GM12891 (cell line): Measurements from ENCODE around the gene NT5C1A.
A peak's percentile ranks its signal among the peaks of the same experiment; 100 is the strongest.

ENCODE experiments used
- DNase-seq: peaks from one replicate; pipeline ENCODE4 v3.0.0; 2011; ENCODE audit warnings: low spot score; ENCODE audit not compliant: insufficient read length
- FAIRE-seq: peaks from 2 replicates; lab custom pipeline; 2011; peaks lifted over from hg19 to GRCh38; lab: Jason Lieb, UNC
- PAX5 ChIP-seq: IDR thresholded peaks from 2 replicates; pipeline ENCODE4 v1.6.1; 2011; ENCODE audit warnings: low read length, moderate library complexity, mild to moderate bottlenecking; ENCODE audit not compliant: insufficient read depth, severe bottlenecking
- POLR2A ChIP-seq: IDR thresholded peaks from 2 replicates; pipeline ENCODE4 v1.6.1; 2011; ENCODE audit warnings: low read depth, low read length, control low read depth
- POLR2AphosphoS5 ChIP-seq: IDR thresholded peaks from 2 replicates; pipeline ENCODE4 v1.6.1; 2011; ENCODE audit warnings: low read depth, low read length, control low read depth
- POU2F2 ChIP-seq: IDR thresholded peaks from 2 replicates; pipeline ENCODE4 v1.6.1; 2011; ENCODE audit warnings: low read depth, mild to moderate bottlenecking, control low read depth, low read length, moderate library complexity
- SPI1 ChIP-seq: IDR thresholded peaks from 2 replicates; pipeline ENCODE4 v1.6.1; 2011; ENCODE audit warnings: low read depth, low read length, control low read depth
- TAF1 ChIP-seq: IDR thresholded peaks from 2 replicates; pipeline ENCODE4 v1.6.1; 2011; ENCODE audit warnings: low read depth, low read length, control low read depth

The NT5C1A gene

DNA sequence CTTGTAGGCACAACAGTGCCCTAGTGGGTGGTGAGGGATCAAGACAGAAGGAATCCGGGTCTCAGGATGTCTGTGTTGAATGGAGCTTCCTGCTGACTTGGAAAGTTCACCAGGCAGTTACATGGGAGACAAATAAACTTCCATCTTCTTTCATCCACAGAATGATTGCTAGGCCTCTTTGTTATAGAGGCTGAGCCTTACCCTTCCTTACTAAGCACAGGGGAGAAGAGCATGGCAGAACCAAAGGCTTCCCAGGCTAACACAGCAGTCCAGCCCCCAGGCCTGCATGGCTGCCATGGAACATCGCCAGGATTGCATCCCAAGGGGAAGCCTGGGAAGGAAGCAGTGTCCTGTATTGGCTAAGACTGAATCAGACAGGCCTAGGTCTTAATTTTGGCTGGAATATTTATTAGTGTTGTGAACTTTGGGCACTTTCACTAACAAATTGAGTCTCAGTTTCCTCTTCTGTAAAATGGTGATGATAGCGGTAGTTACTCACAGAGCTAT is 51.2 kb downstream of the NT5C1A start:
- TF ChIP-seq SPI1 (no peak), POLR2AphosphoS5 (no peak), PAX5 (no peak), TAF1 (no peak), POU2F2 (no peak), POLR2A (no peak)
- no peak for FAIRE-seq
- DNase-seq: no peak

DNA sequence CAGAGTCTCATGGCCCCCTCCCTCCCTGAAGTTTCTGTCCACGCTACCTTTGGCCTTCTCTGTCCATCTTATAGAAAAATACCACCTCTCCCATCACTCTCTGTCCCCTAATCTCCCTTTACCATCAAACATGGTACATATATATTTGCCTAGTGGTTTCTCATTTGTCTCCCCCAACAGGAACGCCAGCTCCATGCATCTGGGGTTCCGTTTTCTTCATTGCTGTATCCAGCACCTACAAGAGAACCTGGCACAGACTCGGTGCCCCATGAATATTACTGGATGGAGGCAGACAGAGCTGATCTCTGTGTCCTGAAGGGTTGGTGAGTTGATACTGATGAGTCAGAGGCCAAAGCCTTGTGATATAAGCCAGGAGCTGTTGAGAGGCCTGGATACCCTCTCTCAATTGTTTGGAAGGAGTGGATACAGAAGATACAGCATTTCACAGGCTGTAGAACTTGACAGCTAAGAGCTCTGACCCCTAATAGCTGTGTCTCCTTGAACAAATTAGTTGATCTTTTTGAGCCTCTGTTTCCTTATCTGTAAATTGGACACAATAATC is 54.3 kb downstream of the NT5C1A start:
- FAIRE-seq (no peak), DNase-seq (no peak)
- no peak for TF ChIP-seq SPI1
- TF ChIP-seq TAF1: no peak
- no peak for TF ChIP-seq POLR2AphosphoS5
- no peak for TF ChIP-seq PAX5
- TF ChIP-seq POU2F2: no peak
- TF ChIP-seq POLR2A: no peak

DNA sequence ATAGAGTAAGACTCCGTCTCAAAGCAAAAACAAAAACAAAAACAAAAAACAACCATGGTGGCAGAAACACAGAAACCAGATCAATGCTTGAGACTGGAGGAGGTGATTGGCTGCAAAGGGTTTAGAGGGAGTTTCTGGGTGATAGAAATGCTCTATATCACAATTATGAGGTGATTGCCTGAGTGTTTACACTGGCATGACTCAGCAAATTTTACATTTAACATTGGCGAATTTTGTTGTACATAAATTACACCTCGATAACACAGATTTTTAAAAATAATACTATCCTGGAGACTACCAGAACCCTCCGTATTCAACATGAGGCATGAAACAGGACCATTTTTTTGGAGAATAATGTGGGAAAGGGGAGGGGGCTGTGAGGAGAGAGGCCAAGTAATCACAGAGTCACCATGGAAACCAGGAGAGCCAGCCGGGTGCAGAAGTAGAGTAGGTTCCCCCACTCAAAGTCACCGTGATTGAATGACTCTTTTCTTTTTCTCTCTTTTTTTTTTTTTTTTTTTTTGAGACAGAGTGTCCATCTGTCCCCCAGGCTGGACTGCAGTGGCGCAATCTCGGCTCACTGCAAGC is 56.7 kb downstream of the NT5C1A start:
- TF ChIP-seq POLR2AphosphoS5 (no peak), TAF1 (no peak), POU2F2 (no peak), SPI1 (no peak), PAX5 (no peak), POLR2A (no peak)
- FAIRE-seq (no peak), DNase-seq (no peak)

GRCh38 chr1:39614488-39614887 is 57.4 kb downstream of the NT5C1A start:
- DNase-seq (no peak), FAIRE-seq (no peak)
- no peak for TF ChIP-seq POLR2A
- TF ChIP-seq PAX5: no peak
- TF ChIP-seq TAF1: no peak
- no peak for TF ChIP-seq SPI1
- TF ChIP-seq POU2F2: no peak
- TF ChIP-seq POLR2AphosphoS5: no peak

DNA sequence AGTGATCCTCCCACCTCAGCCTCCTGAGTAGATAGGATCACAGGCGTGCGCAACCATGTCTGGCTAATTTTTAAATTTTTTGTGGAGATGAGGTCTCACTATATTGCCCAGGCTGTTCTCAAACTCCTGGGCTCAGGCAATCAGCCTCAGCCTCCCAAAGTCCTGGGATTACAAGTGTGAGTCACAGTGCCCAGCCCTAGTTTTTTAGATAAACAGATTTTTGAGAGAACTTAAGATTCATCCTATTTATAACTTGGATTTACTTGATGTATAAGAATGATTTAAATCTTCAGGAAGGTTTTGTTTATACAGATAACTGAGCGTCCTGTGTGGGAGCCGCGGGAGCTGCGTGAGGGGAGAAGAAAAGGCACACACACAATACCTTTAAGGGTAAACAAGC is 58.7 kb downstream of the NT5C1A start:
- DNase-seq (no peak), FAIRE-seq (no peak)
- no peak for TF ChIP-seq POLR2A
- TF ChIP-seq PAX5: no peak
- TF ChIP-seq POLR2AphosphoS5: no peak
- no peak for TF ChIP-seq TAF1
- TF ChIP-seq POU2F2: no peak
- TF ChIP-seq SPI1: no peak

DNA sequence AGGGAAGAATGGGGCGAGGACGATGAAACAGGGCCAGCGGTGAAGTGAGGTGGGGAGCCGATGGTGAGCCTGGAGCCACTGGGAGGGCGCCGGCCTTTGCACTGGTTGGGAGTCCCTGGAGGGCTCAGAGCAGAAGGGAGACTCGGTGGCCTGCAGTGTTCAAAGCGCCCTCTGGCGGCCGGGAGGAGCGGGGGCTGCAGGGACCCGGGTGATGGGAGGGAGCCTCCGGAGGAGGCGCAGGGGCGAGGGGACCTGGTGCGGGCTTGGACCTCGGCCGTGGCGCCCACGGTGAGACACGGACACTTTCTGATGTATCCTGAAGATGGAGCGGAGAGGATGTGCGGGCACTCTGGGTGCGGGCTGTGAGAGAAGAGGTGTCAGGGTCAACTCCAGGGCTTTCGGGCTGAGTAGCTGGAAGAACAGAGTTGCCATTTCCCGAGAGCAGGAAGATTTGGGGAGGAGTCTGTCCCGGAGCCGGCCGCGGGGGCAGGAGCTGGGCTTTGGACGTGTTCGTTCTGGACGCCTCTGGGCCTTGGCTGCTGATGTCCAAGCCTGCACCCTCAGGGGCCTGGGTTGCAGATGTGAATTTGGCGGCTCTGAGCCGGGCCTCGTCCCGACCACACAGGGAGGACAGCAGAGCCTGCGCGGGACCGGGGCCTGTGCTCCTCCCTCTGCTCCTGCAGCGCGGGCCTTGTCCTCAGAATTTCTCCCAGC is 62.1 kb downstream of the NT5C1A start:
- FAIRE-seq (peak; percentile 51), DNase-seq (peak; percentile 61)
- TF ChIP-seq POLR2AphosphoS5: no peak
- no peak for TF ChIP-seq POU2F2
- no peak for TF ChIP-seq TAF1
- no peak for TF ChIP-seq POLR2A
- no peak for TF ChIP-seq SPI1
- TF ChIP-seq PAX5: no peak
